Activated CD4-positive, alpha-beta T cell treated with anti-CD3 and anti-CD28 coated beads, Interleukin-10, Interleukin-2, amounts not matched to agents 100 ng/mL and 50 ng/mL, durations not matched to agents 16 hours and 8 hours (primary cell): Measurements from ENCODE around the gene SMIM1.

Experiments
- DNase-seq: peaks from one replicate; pipeline ENCODE4 v3.0.0-alpha.2; 2020

Gene SMIM1

GRCh38 chr1:3772715-3773571 is at the start of gene SMIM1:
Gene SMIM1, plus strand, starts transcription at chr1:3772749. Its CDS starts 2,625 bp downstream, at chr1:3775374.
- no peak for DNase-seq

- no peak for DNase-seq
These were observed 49.7 kb upstream of the SMIM1 start for GRCh38 chr1:3722846-3723245.

- peak; percentile 74 for DNase-seq
These were observed 48.0 kb upstream of the SMIM1 start for GRCh38 chr1:3724416-3725030.

- no peak for DNase-seq
These were observed 47.2 kb upstream of the SMIM1 start for GRCh38 chr1:3725366-3725765.

GRCh38 chr1:3727042-3727824 is 45.3 kb upstream of the SMIM1 start:
- peak; percentile 19 for DNase-seq

GRCh38 chr1:3727825-3728776 is 44.4 kb upstream of the SMIM1 start:
- DNase-seq, result no peak

GRCh38 chr1:3729594-3730542 is 42.7 kb upstream of the SMIM1 start:
- DNase-seq, result no peak

- no peak for DNase-seq
These were observed 41.9 kb upstream of the SMIM1 start for GRCh38 chr1:3730543-3731247.

GRCh38 chr1:3731583-3732433 is 40.7 kb upstream of the SMIM1 start:
- DNase-seq, result no peak

- no peak for DNase-seq
These were observed 40.0 kb upstream of the SMIM1 start for GRCh38 chr1:3732434-3733093.

- no peak for DNase-seq
These were observed 39.3 kb upstream of the SMIM1 start for GRCh38 chr1:3733094-3733882.

GRCh38 chr1:3733883-3734589 is 38.5 kb upstream of the SMIM1 start:
- DNase-seq, result no peak

GRCh38 chr1:3734602-3735001 is 37.9 kb upstream of the SMIM1 start:
- DNase-seq, result no peak

GRCh38 chr1:3735027-3735681 is 37.4 kb upstream of the SMIM1 start:
- DNase-seq, result no peak

GRCh38 chr1:3735688-3736087 is 36.9 kb upstream of the SMIM1 start:
- no peak for DNase-seq

GRCh38 chr1:3736131-3736561 is 36.4 kb upstream of the SMIM1 start:
- DNase-seq, result no peak

- no peak for DNase-seq
These were observed 35.8 kb upstream of the SMIM1 start for GRCh38 chr1:3736708-3737107.
